ENCODE results near the gene PJA2.

DNA sequence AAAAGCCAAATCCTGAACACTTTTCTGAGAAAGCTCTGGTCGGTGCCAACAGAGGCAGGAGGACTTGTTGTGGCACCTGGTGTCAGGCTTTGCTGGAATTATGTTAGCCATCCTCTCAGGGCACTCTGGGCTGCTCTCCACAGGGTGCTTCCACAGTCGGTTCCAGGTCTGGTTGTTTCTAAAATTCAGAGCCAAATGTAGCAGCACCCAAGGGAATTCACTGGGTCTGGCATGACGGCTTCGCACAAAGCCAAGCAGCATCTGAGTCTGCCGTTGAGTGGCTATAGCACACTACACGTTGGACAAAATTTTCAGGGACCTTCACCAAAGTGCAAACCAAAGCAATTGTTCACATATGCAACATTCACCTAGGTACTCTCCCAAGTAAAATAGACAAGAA, 110.2 kb downstream of the PJA2 start:
- TF ChIP-seq RAD21 (IDR thresholded peaks at IDR 0.05), result no peak
- TF ChIP-seq, protein P1, sequence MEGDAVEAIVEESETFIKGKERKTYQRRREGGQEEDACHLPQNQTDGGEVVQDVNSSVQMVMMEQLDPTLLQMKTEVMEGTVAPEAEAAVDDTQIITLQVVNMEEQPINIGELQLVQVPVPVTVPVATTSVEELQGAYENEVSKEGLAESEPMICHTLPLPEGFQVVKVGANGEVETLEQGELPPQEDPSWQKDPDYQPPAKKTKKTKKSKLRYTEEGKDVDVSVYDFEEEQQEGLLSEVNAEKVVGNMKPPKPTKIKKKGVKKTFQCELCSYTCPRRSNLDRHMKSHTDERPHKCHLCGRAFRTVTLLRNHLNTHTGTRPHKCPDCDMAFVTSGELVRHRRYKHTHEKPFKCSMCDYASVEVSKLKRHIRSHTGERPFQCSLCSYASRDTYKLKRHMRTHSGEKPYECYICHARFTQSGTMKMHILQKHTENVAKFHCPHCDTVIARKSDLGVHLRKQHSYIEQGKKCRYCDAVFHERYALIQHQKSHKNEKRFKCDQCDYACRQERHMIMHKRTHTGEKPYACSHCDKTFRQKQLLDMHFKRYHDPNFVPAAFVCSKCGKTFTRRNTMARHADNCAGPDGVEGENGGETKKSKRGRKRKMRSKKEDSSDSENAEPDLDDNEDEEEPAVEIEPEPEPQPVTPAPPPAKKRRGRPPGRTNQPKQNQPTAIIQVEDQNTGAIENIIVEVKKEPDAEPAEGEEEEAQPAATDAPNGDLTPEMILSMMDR (IDR thresholded peaks at IDR 0.05; ENCODE audit: low read depth, low read length, missing input control), result no peak
- TF ChIP-seq MAX (IDR thresholded peaks at IDR 0.05), result no peak
- no peak for TF ChIP-seq REST (IDR thresholded peaks at IDR 0.05)
- TF ChIP-seq SP1 (IDR thresholded peaks at IDR 0.05), result no peak
- no peak for TF ChIP-seq GABPA (IDR thresholded peaks at IDR 0.05 in 1 of 2, conservative IDR thresholded peaks at IDR 0.05 in 1 of 2)
- no peak for TF ChIP-seq HNF4A (conservative IDR thresholded peaks at IDR 0.05)
- TF ChIP-seq YY1 (IDR thresholded peaks at IDR 0.05), result no peak
